Right ventricle myocardium inferior (tissue), 1 donor: ENCODE measurements around the gene TRIM46. TPM values are rescaled to one million over a fixed set of nuclear protein-coding genes. Genes with fewer than 3 reads are reported as not detected.
A peak's percentile ranks its signal among the peaks of the same experiment; 100 is the strongest.

ENCODE experiments used
- ATAC-seq: fragments of 200-7000 bp; cut with Tn5 transposase; one replicate; pipeline ENCODE4 v1.9.1; 2020; ENCODE audit warnings: mild to moderate bottlenecking, moderate library complexity
- DNase-seq: peaks from one replicate; pipeline ENCODE4 v3.0.0; 2021; ENCODE audit errors: missing footprints
- intact Hi-C: fragments of 100-400 bp; cut with DNase I; formaldehyde crosslinking; loops from one replicate; pipeline ENCODE4 v1.11.0; 2022
- total RNA-seq: library from RNA; stranded (reverse); fragmentation: NEBNext Ultra II Directional; extraction: Animal tissue kit (Norgen Biotek cat#: 25700); gene quantifications from one replicate; pipeline ENCODE4 v1.2.1, GENCODE V29; 2021
- donor health status: DM: no; HTN: yes; CAD: no; lungs with severe emphysema.

TRIM46 gene
- total RNA-seq, 1 donor from 2014 or later, result 0.16 TPM

- intact Hi-C loops, result no loop called here
- ATAC-seq (no peak), DNase-seq (no peak)
These were observed 22.6 kb downstream of the TRIM46 start for GRCh38 chr1:155196103-155196892.

DNA sequence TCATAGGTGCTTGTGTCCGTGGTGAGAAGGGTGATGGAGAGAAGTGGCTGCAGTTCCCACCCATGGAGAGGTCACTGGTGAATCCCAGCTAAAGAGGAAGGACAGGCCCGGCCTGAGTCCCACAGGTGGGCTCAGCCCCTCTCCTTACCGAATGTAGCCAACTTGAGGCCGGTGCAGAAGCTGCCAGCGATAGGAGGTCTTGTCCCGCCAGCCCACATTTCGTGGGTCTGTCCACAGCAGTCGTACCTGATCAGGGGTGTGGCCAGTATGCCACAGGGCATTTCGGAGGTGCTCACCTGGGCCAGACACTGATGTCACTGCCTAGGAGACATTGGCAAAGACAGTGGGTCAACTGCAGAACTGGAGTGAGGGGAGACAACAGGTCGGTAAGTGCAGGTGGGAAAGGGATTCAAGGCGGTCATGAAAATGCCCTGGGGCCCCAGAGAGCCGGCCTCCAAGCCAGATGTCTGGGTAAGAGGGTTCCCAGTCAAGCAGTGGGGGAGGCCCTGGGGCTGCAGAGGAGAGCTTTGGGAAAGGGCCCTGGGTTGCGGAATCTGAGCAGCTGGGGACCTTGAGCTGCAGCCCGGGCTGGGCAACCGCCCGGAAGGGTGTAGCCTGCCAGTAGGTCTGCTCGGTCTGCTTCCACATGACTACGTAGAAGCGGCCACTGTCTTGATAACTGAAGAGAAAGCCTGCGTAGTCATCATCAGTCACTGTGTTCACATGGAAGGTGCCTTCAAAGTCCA is 23.4 kb downstream of the TRIM46 start:
- no peak for ATAC-seq
- intact Hi-C loops, result no loop called here
- no peak for DNase-seq

DNA sequence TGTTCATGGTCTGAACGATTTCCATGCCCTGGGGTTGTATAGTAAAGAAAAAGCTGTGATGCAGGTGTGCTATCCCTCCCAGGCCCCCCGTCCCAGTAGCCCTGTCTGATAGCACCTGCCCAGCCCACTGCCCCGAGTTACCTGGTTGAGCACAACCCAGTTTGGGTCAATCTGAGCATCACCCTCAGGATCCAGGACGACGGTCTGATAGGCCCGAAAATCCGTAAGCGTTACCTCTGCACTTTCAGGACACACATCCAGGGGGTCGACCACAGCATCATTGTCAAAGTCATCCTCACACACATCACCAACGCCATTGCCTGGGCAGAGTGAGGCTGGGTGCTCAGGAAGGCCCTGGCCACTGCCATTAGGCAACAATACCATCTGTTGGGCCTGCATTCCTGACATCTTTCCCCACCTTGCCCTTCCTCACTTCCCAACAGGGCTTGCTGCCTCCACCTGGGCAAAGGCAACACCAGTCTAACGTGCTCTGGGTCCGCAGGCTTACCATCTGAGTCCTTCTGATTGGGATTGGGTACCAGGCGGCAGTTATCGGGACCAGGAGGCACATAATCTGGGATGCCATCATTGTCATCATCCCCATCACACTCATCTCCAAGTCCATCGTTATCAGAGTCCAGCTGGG is 24.4 kb downstream of the TRIM46 start:
- DNase-seq (no peak), ATAC-seq (no peak)
- intact Hi-C loops, result no loop called here

DNA sequence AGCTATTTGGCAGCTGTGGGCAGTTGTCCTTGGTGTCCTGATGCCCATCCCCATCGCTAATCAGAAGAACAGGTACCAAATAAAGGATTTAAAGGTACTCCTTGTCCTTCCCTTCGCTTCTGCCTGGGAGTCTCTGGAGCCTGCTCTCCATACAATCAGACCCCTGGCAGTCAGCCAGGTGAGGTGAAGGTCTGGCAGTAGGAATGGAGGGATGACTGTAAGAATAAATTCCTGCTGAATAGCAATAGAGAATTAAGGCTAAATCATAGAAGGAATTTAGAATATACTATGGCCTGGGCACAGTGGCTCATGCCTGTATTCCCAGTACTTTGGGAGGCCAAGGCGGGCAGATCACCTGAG is 24.9 kb downstream of the TRIM46 start:
- ATAC-seq (no peak), DNase-seq (no peak)
- intact Hi-C loops, result no loop called here

- DNase-seq (no peak), ATAC-seq (no peak)
- intact Hi-C loops, result no loop called here
These were observed 26.1 kb downstream of the TRIM46 start for GRCh38 chr1:155199792-155200191.

DNA sequence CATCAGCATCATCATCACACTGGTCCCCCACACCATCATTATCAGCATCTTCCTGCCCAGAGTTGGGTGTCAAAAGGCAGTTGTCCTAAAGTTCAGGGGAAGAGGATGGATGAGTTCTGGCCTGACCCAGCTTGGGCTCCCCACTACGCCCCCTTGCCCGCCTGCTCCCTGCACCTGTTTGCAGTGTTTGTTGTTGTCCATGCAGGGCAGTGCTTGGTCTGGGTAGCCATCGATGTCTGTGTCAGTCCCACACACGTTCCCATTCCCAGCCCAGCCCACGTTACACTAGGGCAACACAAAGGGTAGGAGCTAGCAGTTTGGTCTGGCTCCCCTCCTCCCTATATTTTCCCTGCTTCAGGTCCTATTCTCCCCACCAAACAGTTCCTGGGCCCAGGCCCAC is 27.3 kb downstream of the TRIM46 start:
- intact Hi-C loops, result no loop called here
- no peak for DNase-seq
- ATAC-seq, result no peak

DNA sequence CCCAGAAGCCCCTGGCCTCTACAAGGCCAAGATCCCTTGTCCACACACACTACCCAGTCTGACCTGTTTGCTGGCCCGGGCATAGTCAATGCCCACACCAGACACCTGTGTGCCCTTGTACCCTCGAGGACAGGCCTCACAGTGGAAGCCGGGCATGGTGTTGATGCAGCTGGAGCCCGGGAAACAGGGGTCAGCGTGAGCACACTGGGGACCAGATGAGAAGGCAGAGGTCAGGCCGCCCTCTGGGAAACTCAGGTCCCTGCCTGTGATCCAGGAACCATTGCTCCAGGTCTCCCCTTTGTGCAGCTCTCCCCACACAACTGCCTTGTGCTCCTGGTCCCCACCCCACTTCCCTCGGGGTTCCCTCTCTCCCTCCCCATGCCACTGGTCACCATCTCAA is 28.5 kb downstream of the TRIM46 start:
- intact Hi-C loops, result no loop called here
- ATAC-seq (no peak), DNase-seq (no peak)

DNA sequence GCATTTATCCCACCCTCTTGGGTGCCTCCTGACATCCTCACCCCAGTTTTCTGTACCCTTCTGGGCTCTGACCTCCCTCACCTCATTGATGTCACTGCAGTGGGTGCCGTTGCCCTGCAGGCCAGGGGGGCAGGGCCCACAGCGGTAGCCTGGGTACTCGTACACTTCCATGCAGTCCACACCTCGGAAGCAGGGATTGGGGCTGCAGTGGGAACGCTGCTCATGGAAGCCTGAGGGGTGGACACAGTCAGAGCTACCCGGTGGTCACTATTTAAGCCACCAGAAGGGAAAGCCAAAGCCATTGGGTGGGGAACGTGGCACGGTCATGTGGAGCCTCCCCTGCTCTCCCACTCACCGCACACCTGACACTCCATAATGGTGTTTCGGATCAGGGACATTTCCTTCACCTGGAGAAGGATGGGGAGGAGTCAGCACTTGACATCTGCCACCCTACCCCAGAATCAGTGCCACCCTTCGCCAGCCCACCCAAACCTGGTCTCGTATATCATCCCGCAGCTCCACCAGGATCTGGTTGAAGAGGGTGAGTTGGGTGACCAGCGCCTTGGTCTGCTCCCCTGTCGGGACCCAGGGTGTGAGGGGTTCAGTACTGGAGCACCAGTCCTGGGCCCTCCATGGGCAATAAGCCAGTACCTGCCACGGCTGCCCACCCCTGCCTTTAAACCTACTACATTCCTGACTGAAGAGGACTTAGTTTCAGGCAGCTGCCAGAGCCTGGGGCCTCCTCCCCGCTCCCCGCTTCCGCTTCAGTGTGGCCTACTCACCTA is 29.3 kb downstream of the TRIM46 start:
- ATAC-seq (no peak), DNase-seq (no peak)
- intact Hi-C loops, result no loop called here

- ATAC-seq (no peak), DNase-seq (no peak)
- intact Hi-C loops, result loop anchor here (5.0 kb wide), 2 partner anchors 37 to 387 kb away; a partner anchor contains a TSS
These were observed 31.4 kb downstream of the TRIM46 start for GRCh38 chr1:155205035-155205434.

GRCh38 chr1:155205969-155206593 is 32.4 kb downstream of the TRIM46 start:
- intact Hi-C loops, result loop anchor here (5.0 kb wide), 2 partner anchors 36 to 386 kb away; a partner anchor contains a TSS
- ATAC-seq (no peak), DNase-seq (no peak)

- DNase-seq, result peak; percentile 91
- intact Hi-C loops, result loop anchor here (1.0 to 5.0 kb wide), 3 partner anchors 19 to 385 kb away; a partner anchor contains a TSS
- ATAC-seq, result peak; percentile 16
These were observed 33.5 kb downstream of the TRIM46 start for GRCh38 chr1:155206891-155207805.

GRCh38 chr1:155207806-155208540 is 34.3 kb downstream of the TRIM46 start, which contains the start of gene THBS3:
Gene THBS3, minus strand, starts transcription at chr1:155207897. Its CDS starts 21 bp downstream, at chr1:155207876.
- peak; percentile 83 for DNase-seq
- peak; percentile 18 for ATAC-seq
- intact Hi-C loops, result loop anchor here (1.0 to 5.0 kb wide), 4 partner anchors 18 to 384 kb away; a partner anchor contains a TSS

GRCh38 chr1:155208541-155209311 is 35.1 kb downstream of the TRIM46 start, which contains the start of gene MTX1:
Gene MTX1, plus strand, starts transcription at chr1:155208695. Its CDS starts 110 bp downstream, at chr1:155208805.
- intact Hi-C loops, result loop anchor here (1.0 to 5.0 kb wide), 3 partner anchors 34 to 384 kb away; a partner anchor contains a TSS
- DNase-seq (peak; percentile 96), ATAC-seq (peak; percentile 89)

DNA sequence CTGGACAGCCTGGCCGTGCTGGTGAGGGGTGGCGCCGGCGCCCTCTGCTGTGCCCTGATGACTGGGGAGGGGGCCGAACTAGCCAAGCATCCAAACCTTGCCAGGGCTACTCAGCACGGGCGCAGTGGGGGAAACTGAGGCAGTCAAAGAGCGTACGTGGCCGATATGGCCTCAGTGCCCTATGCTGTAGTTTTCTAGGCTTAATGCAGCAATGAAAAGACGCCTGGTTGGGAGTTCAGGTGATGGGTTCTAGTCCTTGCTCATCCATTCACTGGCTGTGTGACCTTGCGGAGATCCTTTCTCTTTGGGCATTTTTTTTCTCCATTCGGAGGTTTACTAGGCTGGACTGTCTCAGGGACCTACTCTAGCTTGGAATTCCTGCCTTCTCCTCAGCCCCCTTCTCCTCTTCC is 35.7 kb downstream of the TRIM46 start:
- intact Hi-C loops, result loop anchor here (5.0 kb wide), 2 partner anchors 33 to 383 kb away; a partner anchor contains a TSS
- DNase-seq (no peak), ATAC-seq (no peak)

DNA sequence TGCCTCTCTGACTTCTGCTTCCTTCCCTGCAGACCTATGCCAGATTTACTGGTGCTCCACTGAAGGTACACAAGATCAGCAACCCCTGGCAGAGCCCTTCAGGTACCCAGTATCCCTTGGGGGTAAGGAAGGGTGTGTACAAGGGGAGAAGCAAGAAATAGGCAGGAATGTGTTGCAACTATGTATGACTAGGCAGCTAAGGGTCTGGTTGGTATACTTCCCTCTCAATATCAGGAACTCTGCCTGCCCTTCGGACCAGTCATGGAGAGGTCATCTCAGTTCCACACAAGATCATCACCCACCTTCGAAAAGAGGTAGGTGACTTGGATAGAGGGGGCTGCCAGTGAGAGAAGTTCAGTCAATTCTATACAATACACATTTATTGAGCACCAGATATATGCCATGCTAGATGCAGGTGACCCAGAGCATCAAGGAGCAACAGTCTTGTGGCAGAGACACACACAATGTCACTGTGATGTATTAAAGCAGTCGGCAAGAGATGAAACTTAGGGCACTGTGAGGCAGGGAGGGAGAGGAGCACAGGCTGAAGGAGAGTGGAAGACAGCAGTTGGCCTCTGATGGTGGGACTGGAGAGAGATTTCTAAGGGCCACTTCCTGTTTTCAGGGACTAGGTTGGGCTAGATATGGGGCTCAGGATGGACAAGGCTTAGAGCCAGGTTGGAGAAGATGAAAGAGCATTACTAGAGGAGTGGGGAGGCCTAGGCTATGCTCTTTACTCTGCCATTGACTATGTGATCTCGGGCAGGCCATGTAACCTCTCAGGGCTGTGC is 36.9 kb downstream of the TRIM46 start:
- DNase-seq (peak; percentile 15), ATAC-seq (no peak)
- intact Hi-C loops, result no loop called here
